ENCODE results near the gene DDIAS.
"Not testable (repeated sequence)": the region's sequence is repeated elsewhere in the genome, so short reads cannot be mapped to it uniquely, and the experiment has no call there.

The DDIAS gene

DNA sequence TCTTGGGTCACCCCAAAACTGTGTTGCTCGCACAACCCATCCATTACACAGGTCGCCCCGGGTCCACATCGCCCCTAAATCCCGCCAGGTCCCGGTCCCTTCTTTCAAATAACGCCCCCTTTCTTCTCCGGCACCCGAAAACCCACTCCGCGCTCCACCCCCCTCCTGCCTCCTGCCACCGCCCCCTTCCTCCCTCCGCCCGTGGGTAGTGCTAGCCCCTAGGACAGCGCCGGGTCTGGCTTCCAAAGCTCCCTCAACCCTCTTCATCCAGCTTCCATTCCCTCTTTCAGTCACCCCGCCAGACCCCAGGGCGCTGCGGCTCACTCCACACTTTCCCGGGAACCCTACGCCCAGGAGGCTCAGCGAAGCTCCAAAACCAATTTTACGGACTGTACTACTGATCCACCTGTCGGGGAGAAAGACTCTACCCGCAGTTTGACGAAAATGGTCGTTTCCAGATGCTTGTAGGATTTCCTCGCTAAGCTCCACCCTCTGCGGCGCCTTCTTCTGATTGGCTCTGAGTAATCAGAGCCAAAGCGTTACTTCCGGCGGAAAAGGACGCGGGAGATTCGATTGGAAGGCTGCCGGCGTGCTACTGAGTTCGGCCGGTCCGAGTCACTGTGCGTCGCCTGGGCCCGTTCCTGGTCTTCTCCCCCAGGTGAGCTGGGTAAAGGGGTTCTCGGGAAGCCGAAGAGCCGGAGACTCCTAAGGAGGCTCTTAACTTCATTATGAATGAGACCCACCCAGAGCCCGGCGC is at the start of gene DDIAS:
Gene DDIAS (plus strand): TSS at position 572 of the 757 bp plus-strand sequence. CDS start 13,003 bp downstream, outside the sequence.
- DNase-seq (ENCODE audit: low read depth in 3 of 3) = peak; percentile 71 to 85 (median 84)

- no peak for DNase-seq (ENCODE audit: low read depth in 3 of 3)
These were observed 47.3 kb upstream of the DDIAS start for GRCh38 chr11:82854242-82854641.

GRCh38 chr11:82854916-82855315 is 46.6 kb upstream of the DDIAS start:
- not testable (repeated sequence) for DNase-seq (ENCODE audit: low read depth in 3 of 3)

GRCh38 chr11:82855616-82856015 is 45.9 kb upstream of the DDIAS start:
- DNase-seq (ENCODE audit: low read depth in 3 of 3) = no peak

GRCh38 chr11:82857145-82857544 is 44.4 kb upstream of the DDIAS start:
- no peak for DNase-seq (ENCODE audit: low read depth in 3 of 3)

GRCh38 chr11:82858133-82858532 is 43.4 kb upstream of the DDIAS start:
- no peak for DNase-seq (ENCODE audit: low read depth in 3 of 3)

- DNase-seq (ENCODE audit: low read depth in 3 of 3) = no peak
These were observed 42.9 kb upstream of the DDIAS start for GRCh38 chr11:82858556-82859091.

DNA sequence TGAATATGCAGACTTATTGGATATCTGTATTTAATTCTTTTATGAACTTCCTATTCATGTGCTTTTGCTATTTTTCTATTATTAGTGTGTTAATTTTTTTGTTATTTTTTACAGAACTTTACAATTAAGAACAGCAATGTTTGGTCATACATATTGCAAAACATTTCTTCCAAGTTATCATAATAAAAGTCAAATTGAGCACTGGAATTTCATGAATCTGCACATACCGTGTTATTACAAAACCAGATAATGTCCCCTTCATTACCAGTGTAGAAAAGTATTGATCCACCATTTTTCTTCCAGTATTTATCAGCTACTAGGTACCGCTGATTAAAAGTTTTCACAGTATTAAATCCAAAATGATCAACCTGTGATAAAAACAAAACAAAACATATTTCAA is 41.8 kb upstream of the DDIAS start:
- DNase-seq (ENCODE audit: low read depth in 3 of 3) = no peak

DNA sequence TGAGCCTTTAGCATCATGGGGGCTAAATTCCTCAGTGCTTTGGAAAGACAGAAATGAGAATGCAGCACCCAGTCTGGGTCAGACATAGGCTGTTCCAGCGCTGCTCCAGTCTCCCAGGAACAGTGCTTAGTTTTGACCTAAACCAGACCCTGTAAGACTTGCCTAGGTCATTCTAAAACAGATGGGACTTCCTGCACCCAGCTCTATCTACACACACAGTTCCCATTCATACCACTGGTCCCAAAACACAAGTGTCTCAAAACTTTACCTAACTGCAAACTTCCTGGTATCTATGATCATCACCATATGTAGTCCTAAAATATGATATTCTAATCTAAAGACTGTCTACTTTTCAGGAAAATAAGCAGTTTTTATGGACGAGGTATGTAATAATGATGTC is 39.2 kb upstream of the DDIAS start:
- DNase-seq (ENCODE audit: low read depth in 3 of 3) = no peak

DNA sequence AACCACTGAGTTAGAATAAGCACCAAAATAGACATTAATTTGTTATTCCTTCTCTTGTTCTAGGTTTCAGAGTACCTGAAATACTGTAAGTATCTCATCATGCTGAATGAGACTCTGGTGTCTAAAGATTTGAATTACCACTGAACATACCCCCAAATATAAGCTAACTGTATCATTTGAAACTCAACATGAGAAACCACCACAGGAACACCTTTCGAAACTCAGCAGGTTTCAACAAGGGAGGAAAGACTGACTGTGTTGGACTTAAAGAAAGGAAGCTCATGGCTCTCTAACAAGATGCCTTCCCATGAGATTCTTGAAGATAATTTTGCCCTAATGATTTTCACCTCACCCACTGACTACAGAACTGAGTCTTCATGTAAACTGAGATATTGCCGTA is 38.3 kb upstream of the DDIAS start:
- DNase-seq (ENCODE audit: low read depth in 3 of 3) = no peak

- DNase-seq (ENCODE audit: low read depth in 3 of 3) = no peak
These were observed 37.3 kb upstream of the DDIAS start for GRCh38 chr11:82864268-82864667.

GRCh38 chr11:82865841-82866240 is 35.7 kb upstream of the DDIAS start:
- DNase-seq (ENCODE audit: low read depth in 3 of 3) = no peak

GRCh38 chr11:82867495-82868082 is 33.9 kb upstream of the DDIAS start:
- DNase-seq (ENCODE audit: low read depth in 3 of 3) = peak; percentile 40 to 68 (median 47)

GRCh38 chr11:82869657-82870056 is 31.9 kb upstream of the DDIAS start:
- DNase-seq (ENCODE audit: low read depth in 3 of 3) = no peak

- no peak for DNase-seq (ENCODE audit: low read depth in 3 of 3)
These were observed 29.9 kb upstream of the DDIAS start for GRCh38 chr11:82871646-82872045.

DNA sequence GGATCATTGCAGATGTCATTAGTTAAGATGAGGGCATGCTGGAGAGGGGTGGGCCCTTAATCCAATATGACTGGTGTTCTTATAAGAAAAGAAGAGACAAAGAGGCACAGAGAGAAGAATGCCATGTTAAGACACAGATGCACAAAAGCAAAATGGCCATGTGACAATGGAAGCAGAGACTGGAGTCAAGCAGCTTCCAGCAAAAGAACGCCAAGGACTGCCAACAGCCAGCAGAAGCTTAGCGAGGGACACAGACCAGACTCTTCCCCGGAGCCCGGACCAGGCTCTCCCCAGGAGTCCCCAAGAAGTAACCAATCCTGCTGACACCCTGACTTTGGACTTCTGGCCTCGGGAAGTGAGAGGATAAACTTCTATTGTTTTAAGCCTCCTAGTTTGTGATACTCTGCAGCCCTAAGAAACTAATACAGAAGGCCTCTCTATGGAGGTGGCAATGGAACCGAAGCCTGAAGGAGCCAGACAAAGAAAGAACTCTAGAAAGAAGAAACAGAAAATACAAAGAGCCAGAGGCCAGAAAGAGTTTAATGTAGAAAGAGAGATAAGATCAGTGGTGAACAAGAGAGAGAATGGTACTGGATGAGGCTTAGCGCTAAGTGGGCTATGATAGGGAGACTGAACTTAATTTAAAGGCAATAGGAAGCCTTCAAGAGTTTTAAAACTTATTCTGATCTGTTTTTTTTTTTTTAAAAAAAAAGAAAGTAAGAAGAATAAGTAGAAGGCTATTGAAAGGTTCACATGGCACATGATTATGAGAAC is 29.0 kb upstream of the DDIAS start:
- no peak for DNase-seq (ENCODE audit: low read depth in 3 of 3)

DNA sequence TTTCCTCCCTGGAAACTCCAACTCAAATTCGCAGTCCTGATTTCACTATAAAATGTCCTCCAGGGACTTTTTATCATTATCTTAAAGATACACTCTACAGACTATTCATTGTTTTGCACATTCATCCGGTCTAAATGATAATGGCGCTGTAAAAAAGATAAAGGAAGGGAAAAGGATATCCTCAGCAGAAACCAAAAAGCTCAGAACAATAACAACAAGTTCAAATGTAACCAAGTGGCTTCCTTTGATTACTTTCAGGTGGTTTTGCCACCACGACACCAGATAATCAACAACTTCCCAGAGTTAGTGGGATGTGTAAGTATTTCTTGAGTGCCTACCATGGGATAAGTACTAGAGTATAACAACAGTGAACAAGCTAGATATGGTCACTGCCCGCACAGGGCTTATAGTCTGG is 27.6 kb upstream of the DDIAS start:
- no peak for DNase-seq (ENCODE audit: low read depth in 3 of 3)

DNA sequence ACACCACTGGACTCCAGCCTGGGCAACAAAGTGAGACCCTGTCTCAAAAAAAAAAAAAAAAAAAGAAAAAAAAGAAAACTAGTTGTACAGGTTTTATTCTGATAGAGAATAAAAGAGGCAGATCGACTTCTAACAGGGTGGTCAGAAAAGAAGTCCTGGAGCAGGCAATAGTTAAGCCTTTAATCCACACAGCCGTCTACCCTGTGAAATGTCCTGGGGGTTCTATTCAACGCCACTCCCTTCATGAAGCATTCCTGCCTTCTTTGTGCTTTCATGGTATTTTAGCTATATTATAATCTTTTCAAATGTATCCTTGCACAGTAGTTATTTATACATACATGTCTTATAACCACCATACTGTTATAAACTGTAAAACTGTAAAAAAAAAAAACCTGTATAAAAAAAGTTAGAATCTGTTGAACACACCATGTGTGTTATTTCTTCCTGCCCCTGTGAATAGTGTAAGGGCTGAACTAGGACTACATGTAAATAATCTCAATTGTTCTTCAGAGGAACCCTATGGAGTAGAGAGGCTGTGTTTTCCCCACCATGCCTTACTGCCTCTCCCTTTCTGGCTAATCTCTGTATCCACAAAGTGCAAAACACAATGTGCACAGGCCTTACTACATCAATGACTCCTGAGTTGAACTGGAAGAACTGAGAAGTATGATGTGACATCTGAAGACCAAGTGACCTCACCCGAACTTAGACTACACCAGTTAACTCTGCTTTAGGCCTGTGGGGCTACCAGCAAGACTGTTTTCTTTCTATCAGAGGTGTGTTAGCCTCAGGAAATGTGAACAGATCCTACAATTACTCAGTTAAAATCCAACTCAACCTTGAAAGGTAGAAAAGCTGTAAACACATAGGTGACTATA is 26.7 kb upstream of the DDIAS start:
- no peak for DNase-seq (ENCODE audit: low read depth in 3 of 3)

DNA sequence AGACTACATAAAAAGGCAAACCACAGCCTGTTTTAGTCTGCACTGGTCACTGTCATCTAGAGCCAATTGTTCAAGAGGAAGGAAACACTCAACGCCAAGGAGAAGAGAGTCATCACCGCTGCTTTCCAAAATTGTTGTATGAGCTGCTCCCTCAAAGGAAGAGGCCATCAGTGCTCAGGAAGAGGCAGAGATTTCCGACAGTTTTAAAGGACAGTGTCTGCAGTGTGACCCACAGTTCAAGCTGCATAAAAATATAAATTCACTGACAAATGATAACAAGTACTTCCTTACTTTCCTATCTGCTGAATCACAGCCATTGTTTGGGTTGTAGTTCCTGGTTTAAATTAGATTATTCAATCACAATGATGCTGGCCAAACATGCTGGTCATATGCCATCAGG is 17.7 kb upstream of the DDIAS start:
- no peak for DNase-seq (ENCODE audit: low read depth in 3 of 3)

GRCh38 chr11:82889133-82890001 is 12.2 kb upstream of the DDIAS start:
- no peak for DNase-seq (ENCODE audit: low read depth in 3 of 3)

GRCh38 chr11:82890002-82890341 is 11.6 kb upstream of the DDIAS start:
- no peak for DNase-seq (ENCODE audit: low read depth in 3 of 3)
